Measurements from ENCODE around the gene CDC42EP1.

DNA sequence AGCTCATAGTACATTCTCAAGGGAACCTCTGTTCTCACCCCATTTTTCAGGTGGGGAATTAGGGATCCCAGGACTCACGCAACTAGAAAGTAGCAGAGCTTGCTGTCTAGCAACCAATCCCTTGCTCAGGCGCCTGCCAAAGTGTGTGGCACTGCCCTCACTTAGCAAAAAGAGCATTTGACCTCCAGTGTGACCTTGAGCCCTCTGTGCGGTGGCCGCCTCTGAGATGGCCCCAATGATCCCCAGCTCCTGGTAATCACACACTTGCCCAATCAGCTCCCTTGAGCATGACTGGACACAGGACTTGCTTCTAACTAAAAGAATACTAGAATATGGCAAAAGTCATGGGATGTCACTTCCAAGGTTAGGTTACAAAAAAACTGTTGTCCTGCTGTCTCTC lies 22.2 kb downstream of the CDC42EP1 start:
- TF ChIP-seq CTCF (IDR thresholded peaks at IDR 0.05; ENCODE audit: low read length) (no peak), EZH2 (IDR thresholded peaks at IDR 0.05; ENCODE audit: borderline replicate concordance, low read length) (no peak)
